Measurements from ENCODE around the gene METTL26.

METTL26 gene

GRCh38 chr16:637081-638018, 1.2 kb upstream of the METTL26 start:
- DNase-seq: peak; percentile 76

- DNase-seq: no peak
Observed at GRCh38 chr16:635573-636205, 416 bp downstream of the METTL26 start.

- DNase-seq: no peak
Observed at GRCh38 chr16:634996-635395, 1.1 kb downstream of the METTL26 start.

- DNase-seq: no peak
Observed at GRCh38 chr16:634051-634670, 1.9 kb downstream of the METTL26 start.

GRCh38 chr16:633336-634050, 2.6 kb downstream of the METTL26 start:
- no peak for DNase-seq

GRCh38 chr16:632486-633335, 3.4 kb downstream of the METTL26 start:
- no peak for DNase-seq

GRCh38 chr16:631808-632358, 4.2 kb downstream of the METTL26 start:
- DNase-seq: no peak

GRCh38 chr16:630815-631405, 5.2 kb downstream of the METTL26 start, which contains the start of gene WFIKKN1:
WFIKKN1 (plus strand) TSS chr16:630985; CDS start chr16:631254, 269 bp downstream.
- no peak for DNase-seq

- DNase-seq: no peak
Observed at GRCh38 chr16:630249-630814, 5.8 kb downstream of the METTL26 start.

- no peak for DNase-seq
Observed at GRCh38 chr16:629833-630248, 6.3 kb downstream of the METTL26 start.

GRCh38 chr16:629185-629832, 6.8 kb downstream of the METTL26 start:
- no peak for DNase-seq

GRCh38 chr16:628321-629061, 7.6 kb downstream of the METTL26 start:
- DNase-seq: no peak

- DNase-seq: no peak
Observed at GRCh38 chr16:627454-628239, 8.5 kb downstream of the METTL26 start.

- DNase-seq: no peak
Observed at GRCh38 chr16:626787-627453, 9.2 kb downstream of the METTL26 start.

- DNase-seq: no peak
Observed at GRCh38 chr16:625977-626765, 9.9 kb downstream of the METTL26 start.

- DNase-seq: no peak
Observed at GRCh38 chr16:625117-625976, 10.8 kb downstream of the METTL26 start.

Data from KG1 (cell line).